ENCODE data around the gene GPR18. TPM values are rescaled to one million over a fixed set of nuclear protein-coding genes. Genes with fewer than 3 reads are reported as not detected.

GPR18 gene
- total and polyA plus RNA-seq, 4 donors, result 0.21 to 1.3 (median 0.42) TPM

GRCh38 chr13:99293178-99293577 lies 35.0 kb upstream of the GPR18 start:
- H3K27me3 ChIP-seq (ENCODE audit: control insufficient read depth in 3 of 3, insufficient read depth in 3 of 3, low read length in 2 of 3), result no peaks in the 10 kb centered on the region
- no peak for DNase-seq
- TF ChIP-seq CTCF (IDR thresholded peaks at IDR 0.05; ENCODE audit: control extremely low read depth, extremely low read depth), result no peak
- no peak for ATAC-seq (ENCODE audit: insufficient read depth, low FRiP score)
- peaks cover 0 to 8% (median 3%) of the 10 kb centered on the region in 4 donors for H3K36me3 ChIP-seq (ENCODE audit: control insufficient read depth in 4 of 4, insufficient read depth in 4 of 4, low read length in 4 of 4)
- H3K4me3 ChIP-seq, result no peak overlapping the region
- no peak overlapping the region for H3K27ac ChIP-seq (ENCODE audit: low read depth in 1 of 2, low read length in 1 of 2)
- H3K4me1 ChIP-seq (ENCODE audit: control insufficient read depth in 5 of 5, insufficient read depth in 5 of 5, low read length in 5 of 5), result peaks cover 0 to 9% (median 3%) of the 10 kb centered on the region in 5 donors
- H3K9ac ChIP-seq (ENCODE audit: insufficient read depth in 1 of 2, low read length in 2 of 2), result no peak overlapping the region
- H3K9me3 ChIP-seq (ENCODE audit: control insufficient read depth in 4 of 4, insufficient read depth in 3 of 4, low read length in 3 of 4), result no peaks in the 10 kb centered on the region
- WGBS, 2 donors, result 37 to 69% methylated on average over 2 of the region's 2 CpGs

- H3K27me3 ChIP-seq (ENCODE audit: control insufficient read depth in 3 of 3, insufficient read depth in 3 of 3, low read length in 2 of 3), result no peaks in the 10 kb centered on the region
- DNase-seq (no peak), ATAC-seq (ENCODE audit: insufficient read depth, low FRiP score) (no peak)
- no peak overlapping the region for H3K27ac ChIP-seq (ENCODE audit: low read depth in 1 of 2, low read length in 1 of 2)
- H3K4me3 ChIP-seq, result no peak overlapping the region
- 77 to 87% methylated on average over 3 of the region's 3 CpGs for WGBS, 2 donors
- H3K36me3 ChIP-seq (ENCODE audit: control insufficient read depth in 4 of 4, insufficient read depth in 4 of 4, low read length in 4 of 4), result peaks cover 0 to 8% (median 3%) of the 10 kb centered on the region in 4 donors
- no peak for TF ChIP-seq CTCF (IDR thresholded peaks at IDR 0.05; ENCODE audit: control extremely low read depth, extremely low read depth)
- H3K4me1 ChIP-seq (ENCODE audit: control insufficient read depth in 5 of 5, insufficient read depth in 5 of 5, low read length in 5 of 5), result peaks cover 0 to 22% (median 3%) of the 10 kb centered on the region in 5 donors
- H3K9ac ChIP-seq (ENCODE audit: insufficient read depth in 1 of 2, low read length in 2 of 2), result no peak overlapping the region
- no peaks in the 10 kb centered on the region for H3K9me3 ChIP-seq (ENCODE audit: control insufficient read depth in 4 of 4, insufficient read depth in 3 of 4, low read length in 3 of 4)
These were observed 32.7 kb upstream of the GPR18 start for GRCh38 chr13:99290894-99291293.

GRCh38 chr13:99289674-99290337 lies 31.6 kb upstream of the GPR18 start:
- Histone ChIP-seq H3K4me3 (no peak overlapping the region), H3K4me1 (ENCODE audit: control insufficient read depth in 5 of 5, insufficient read depth in 5 of 5, low read length in 5 of 5) (peaks cover 0 to 27% (median 7%) of the 10 kb centered on the region in 5 donors), H3K9me3 (ENCODE audit: control insufficient read depth in 4 of 4, insufficient read depth in 3 of 4, low read length in 3 of 4) (no peaks in the 10 kb centered on the region), H3K27me3 (ENCODE audit: control insufficient read depth in 3 of 3, insufficient read depth in 3 of 3, low read length in 2 of 3) (no peaks in the 10 kb centered on the region), H3K36me3 (ENCODE audit: control insufficient read depth in 4 of 4, insufficient read depth in 4 of 4, low read length in 4 of 4) (peaks cover 0 to 2% (median under 1%) of the 10 kb centered on the region in 4 donors), H3K27ac (ENCODE audit: low read depth in 1 of 2, low read length in 1 of 2) (no peak overlapping the region), H3K9ac (ENCODE audit: insufficient read depth in 1 of 2, low read length in 2 of 2) (no peak overlapping the region)
- no peak for DNase-seq
- 71 to 80% methylated on average over 7 of the region's 7 CpGs for WGBS, 2 donors
- no peak for ATAC-seq (ENCODE audit: insufficient read depth, low FRiP score)
- TF ChIP-seq CTCF (IDR thresholded peaks at IDR 0.05; ENCODE audit: control extremely low read depth, extremely low read depth), result no peak
